Testis (tissue), 2 donors: ENCODE measurements around the gene WBP2NL.

ENCODE experiments used
- CTCF ChIP-seq, 3 experiments: fragments of 450-650 bp in 2 of 3; fragments of 200-600 bp in 1 of 3; sonication (generic) in 1 of 3; IDR thresholded peaks; one replicate each; pipeline ENCODE4 v1.5.1; 2016 to 2019; ENCODE audit warnings: antibody characterized with exemption in 3 of 3, mild to moderate bottlenecking in 2 of 3, moderate library complexity in 1 of 3
- POLR2A ChIP-seq: fragments of 450-650 bp; IDR thresholded peaks from one replicate; pipeline ENCODE4 v1.6.1; 2017; ENCODE audit warnings: antibody characterized with exemption, mild to moderate bottlenecking, moderate library complexity

GRCh38 chr22:42060489-42060888 lies 61.9 kb downstream of the WBP2NL start:
- no peak for TF ChIP-seq POLR2A
- TF ChIP-seq CTCF (IDR thresholded peaks at IDR 0.05) = no peak
